GM12878 (cell line): Measurements from ENCODE around the gene ABCB8. TPM values are rescaled to one million over a fixed set of nuclear protein-coding genes. Genes with fewer than 3 reads are reported as not detected.

Experiments used
- ATAC-seq: fragments of 200-7000 bp; cut with Tn5 transposase; 3 replicates; pipeline ENCODE4 v1.9.1; 2020; ENCODE audit warnings: mild to moderate bottlenecking, moderate library complexity
- BruUV-seq: library from RNA; stranded (reverse); fragments of 400-500 nt; replicated peaks from 2 replicates; lab custom pipeline; 2021; lab: Mats Ljungman, UMichigan
- CTCF ChIA-PET: fragments of 300-600 bp; sonication (Branson Sonifier 250); formaldehyde crosslinking; extraction: SDS; loops from one replicate; lab custom pipeline; 2021; ENCODE audit warnings: inconsistent platforms; lab: Yijun Ruan, JAX
- POLR2A ChIA-PET: fragments of 350-600 bp; formaldehyde crosslinking; extraction: SDS; loops from one replicate; lab custom pipeline; 2021; ENCODE audit warnings: inconsistent platforms; lab: Charles Lee
- RAD21 ChIA-PET: fragments of 300-600 bp; sonication (Branson Sonifier 250); formaldehyde crosslinking; loops from one replicate; lab custom pipeline; 2023; ENCODE audit warnings: antibody characterized with exemption; ENCODE audit not compliant: unreplicated experiment; lab: Charles Lee
- SMC1A ChIA-PET: fragments of 300-600 bp; sonication (Branson Sonifier 250); formaldehyde crosslinking; loops from one replicate; lab custom pipeline; 2023; ENCODE audit not compliant: unreplicated experiment, uncharacterized antibody; lab: Charles Lee
- DNase-seq: peaks from one replicate; pipeline ENCODE4 v3.0.0-alpha.2; 2011; ENCODE audit warnings: low read depth, low spot score
- FAIRE-seq: peaks from 3 replicates; lab custom pipeline; 2011; peaks lifted over from hg19 to GRCh38; lab: Jason Lieb, UNC
- H2AFZ ChIP-seq: 2 replicates; pipeline ENCODE4 v1.6.0; 2011; ENCODE audit warnings: low read depth, low read length, control low read depth; ENCODE audit not compliant: control insufficient read depth
- H3K27ac ChIP-seq: 2 replicates; pipeline ENCODE4 v1.5.1; 2011; ENCODE audit warnings: control low read depth; ENCODE audit not compliant: control insufficient read depth, insufficient read depth
- H3K27me3 ChIP-seq, 2 experiments: replicated peaks in 1 of 2; 2 replicates each; pipeline versions ENCODE4 v1.6.0 to v1.6.1; 2011; ENCODE audit warnings: low read length in 1 of 2; ENCODE audit not compliant: control insufficient read depth in 2 of 2, insufficient read depth in 2 of 2
- H3K36me3 ChIP-seq, 2 experiments: 2 replicates each; pipeline ENCODE4 v1.5.1; 2011; ENCODE audit warnings: low read length in 1 of 2; ENCODE audit not compliant: control insufficient read depth in 2 of 2, insufficient read depth in 2 of 2
- H3K4me1 ChIP-seq: 2 replicates; pipeline ENCODE4 v1.6.1; 2011; ENCODE audit warnings: mild to moderate bottlenecking, low read length, moderate library complexity, mixed read lengths; ENCODE audit not compliant: control insufficient read depth, insufficient read depth
- H3K4me2 ChIP-seq: 2 replicates; pipeline ENCODE4 v1.6.0; 2011; ENCODE audit warnings: control low read depth; ENCODE audit not compliant: control insufficient read depth, insufficient read depth
- H3K4me3 ChIP-seq: fragments of 200-600 bp; sonication (generic); 2 replicates; pipeline ENCODE4 v1.5.1; 2016
- H3K79me2 ChIP-seq: 2 replicates; pipeline ENCODE4 v1.6.0; 2011; ENCODE audit warnings: low read length; ENCODE audit not compliant: control insufficient read depth, insufficient read depth
- H3K9ac ChIP-seq: 2 replicates; pipeline ENCODE4 v1.8.0; 2011; ENCODE audit warnings: low read length, control low read depth, mixed read lengths; ENCODE audit not compliant: control insufficient read depth, insufficient read depth
- H3K9me3 ChIP-seq: replicated peaks from 3 replicates; pipeline ENCODE4 v1.5.1; 2011; ENCODE audit warnings: mild to moderate bottlenecking, low read length; ENCODE audit not compliant: control insufficient read depth, insufficient read depth
- H4K20me1 ChIP-seq: 2 replicates; pipeline ENCODE4 v1.6.0; 2011; ENCODE audit not compliant: control insufficient read depth, insufficient read depth
- ASH2L ChIP-seq: fragments of 300-600, 200-600 bp; sonication (generic); IDR thresholded peaks from 2 replicates; pipeline ENCODE4 v1.6.1; 2017; ENCODE audit warnings: low read depth, mild to moderate bottlenecking, borderline replicate concordance
- BHLHE40 ChIP-seq, 2 experiments: fragments of 450-650 bp in 1 of 2; IDR thresholded peaks; 2 replicates each; pipeline ENCODE4 v1.6.1; 2011 to 2017; ENCODE audit warnings: low read depth in 2 of 2, borderline replicate concordance in 1 of 2, improper control_type of control experiment in 1 of 2, low read length in 1 of 2, mild to moderate bottlenecking in 1 of 2
- CBFB ChIP-seq: IDR thresholded peaks from 2 replicates; pipeline ENCODE4 v1.6.1; 2016; ENCODE audit warnings: antibody characterized with exemption, low read depth
- GATAD2B ChIP-seq: fragments of 450-650 bp; conservative IDR thresholded peaks from 2 replicates; pipeline ENCODE4 v1.6.1; 2017; ENCODE audit warnings: low read depth, mild to moderate bottlenecking, moderate library complexity
- HDAC2 ChIP-seq: fragments of 200-600 bp; sonication (generic); IDR thresholded peaks from 2 replicates; pipeline ENCODE4 v1.6.1; 2017
- MTA2 ChIP-seq: fragments of 450-650 bp; IDR thresholded peaks from 2 replicates; pipeline ENCODE4 v1.6.1; 2016; ENCODE audit warnings: low read depth, mild to moderate bottlenecking, moderate library complexity
- RAD51 ChIP-seq: fragments of 450-650 bp; IDR thresholded peaks from 2 replicates; pipeline ENCODE4 v1.6.1; 2016; ENCODE audit warnings: moderate library complexity, mild to moderate bottlenecking, inconsistent platforms
- RB1 ChIP-seq: fragments of 450-650 bp; formaldehyde crosslinking; IDR thresholded peaks from 2 replicates; pipeline ENCODE4 v1.6.1; 2017; ENCODE audit warnings: mild to moderate bottlenecking, borderline replicate concordance
- RCOR1 ChIP-seq: conservative IDR thresholded peaks from 2 replicates; pipeline ENCODE4 v1.6.1; 2012; ENCODE audit warnings: low read depth, low read length, improper control_type of control experiment
- RFX5 ChIP-seq: IDR thresholded peaks from 2 replicates; pipeline ENCODE4 v1.6.1; 2011; ENCODE audit warnings: low read depth, low read length, improper control_type of control experiment
- SKIL ChIP-seq: fragments of 450-650 bp; IDR thresholded peaks from 2 replicates; pipeline ENCODE4 v1.6.1; 2017; ENCODE audit warnings: mild to moderate bottlenecking, low read depth, inconsistent platforms; ENCODE audit not compliant: poor library complexity, severe bottlenecking
- SP1 ChIP-seq: IDR thresholded peaks from one replicate; pipeline ENCODE4 v1.6.1; 2011; ENCODE audit warnings: low read depth, low read length
- SREBF2 ChIP-seq: IDR thresholded peaks from 2 replicates; pipeline ENCODE4 v1.6.1; 2012; ENCODE audit warnings: mild to moderate bottlenecking, low read length
- STAT3 ChIP-seq: IDR thresholded peaks from 2 replicates; pipeline ENCODE4 v1.6.1; 2011; ENCODE audit warnings: low read depth, low read length, improper control_type of control experiment
- TARDBP ChIP-seq: IDR thresholded peaks from 2 replicates; pipeline ENCODE4 v1.6.1; 2016; ENCODE audit warnings: borderline replicate concordance
- TBL1XR1 ChIP-seq: IDR thresholded peaks from 2 replicates; pipeline ENCODE4 v1.6.1; 2012; ENCODE audit warnings: low read depth, low read length, improper control_type of control experiment
- ZBTB40 ChIP-seq: fragments of 450-650 bp; IDR thresholded peaks from 2 replicates; pipeline ENCODE4 v1.6.1; 2016; ENCODE audit warnings: mild to moderate bottlenecking, moderate library complexity, borderline replicate concordance
- ZNF207 ChIP-seq: fragments of 450-650 bp; IDR thresholded peaks from 2 replicates; pipeline ENCODE4 v1.6.1; 2014; ENCODE audit warnings: antibody characterized with exemption, mild to moderate bottlenecking, borderline replicate concordance
- ZNF274 ChIP-seq: IDR thresholded peaks from one replicate; pipeline ENCODE4 v1.8.0; 2011; ENCODE audit not compliant: insufficient read length, insufficient read depth
- WGBS: methylation state at CpG from one replicate; pipeline ENCODE4 v1.1.6; 2016; ENCODE audit warnings: low lambda C conversion rate; ENCODE audit not compliant: insufficient replicate concordance, insufficient coverage; ENCODE audit errors: missing lambda C conversion rate; 5-methylcytosine and 5-hydroxymethylcytosine counted together
- in situ Hi-C: fragments of 300-500 bp; cut with MboI; formaldehyde crosslinking; loops from 9 replicates; pipeline ENCODE4 v1.14.3; 2018; ENCODE audit warnings: mixed read lengths
- intact Hi-C: fragments of 100-400 bp; cut with micrococcal nuclease; formaldehyde crosslinking; loops from one replicate; pipeline ENCODE4 v1.14.2; 2022; ENCODE audit not compliant: unreplicated experiment
- polyA plus RNA-seq, 11 experiments: library from polyadenylated mRNA; depleted of rRNA in 4 of 11; unstranded in 6 of 11; stranded (reverse) in 5 of 11; fragments of >200 nt; fragmentation: Nextera tagmentation in 4 of 11; fragmentation: Illumina TruSeq in 1 of 11; extraction: Ambion mirVana in 4 of 11; extraction: Trizol in 1 of 11; gene quantifications; 1 replicate in 1 of 11; 2 replicates in 10 of 11; pipeline versions ENCODE4 v1.2.1 to v1.2.3, GENCODE V29; 2011 to 2016; ENCODE audit warnings: inconsistent platforms in 2 of 11, missing spikeins in 2 of 11, low read depth in 1 of 11
- total RNA-seq, 4 experiments: library from RNA; depleted of rRNA in 3 of 4; stranded (reverse); fragments of >200 nt in 3 of 4; fragmentation: Illumina TruSeq in 1 of 4; extraction: Trizol in 1 of 4; gene quantifications; 2 replicates each; pipeline versions ENCODE4 v1.2.1 to v1.2.3, GENCODE V29; 2013 to 2021

Gene ABCB8
- total and polyA plus RNA-seq, 10 of the 15 experiments (the other 5 are each of a cell fraction or from before 2014, with no cell fraction given) = 0.77 to 34.8 (median 18.9) TPM

- no peak for ATAC-seq
- Histone ChIP-seq H3K4me2 (no peak overlapping the region), H3K27me3 (peaks cover 0 to 3% of the 10 kb centered on the region in 2 experiments; a peak in 2 of 4 replicates), H3K9ac (no peak overlapping the region), H3K27ac (no peak overlapping the region), H3K9me3 (no peaks in the 10 kb centered on the region; the same call in 2 of the 3 replicates), H3K79me2 (no peaks in the 10 kb centered on the region), H2AFZ (no peak overlapping the region), H3K4me1 (no peaks in the 10 kb centered on the region; the same call in 1 of the 2 replicates), H3K36me3 (no peaks in the 10 kb centered on the region), H4K20me1 (no peaks in the 10 kb centered on the region), H3K4me3 (no peak overlapping the region)
- ChIA-PET RAD21 (interaction anchor here (0.7 kb wide), 1 partner anchor 99 kb away, joined by 3 read pairs; no protein-coding TSS in a partner anchor), SMC1A (no interaction called here), POLR2A (no interaction called here), CTCF (interaction anchor here (1.5 to 1.6 kb wide), 2 partner anchors 17 to 30 kb away, joined by 5 to 6 read pairs; no protein-coding TSS in a partner anchor)
- in situ Hi-C loops (no loop called here), intact Hi-C loops (no loop called here)
- BruUV-seq = no TSS peak
- WGBS = 19% methylated on average over 4 of the region's 6 CpGs
- DNase-seq = no peak
- no peak for FAIRE-seq
- TF ChIP-seq SKIL = no peak
- no peak for TF ChIP-seq MTA2
- no peak for TF ChIP-seq ZNF274
- TF ChIP-seq ASH2L = no peak
- no peak for TF ChIP-seq RAD51
- TF ChIP-seq RB1 = no peak
- no peak for TF ChIP-seq SP1
- TF ChIP-seq BHLHE40 (IDR thresholded peaks at IDR 0.05; ENCODE audit: borderline replicate concordance in 1 of 2, low read depth in 2 of 2, low read length in 1 of 2) = no peak
- no peak for TF ChIP-seq TBL1XR1
- TF ChIP-seq ZBTB40 = no peak
- no peak for TF ChIP-seq ZNF207
- TF ChIP-seq CBFB = no peak
- TF ChIP-seq HDAC2 = no peak
- TF ChIP-seq SREBF2 = no peak
- no peak for TF ChIP-seq RCOR1
- no peak for TF ChIP-seq TARDBP
- no peak for TF ChIP-seq GATAD2B
- TF ChIP-seq STAT3 = no peak
- no peak for TF ChIP-seq RFX5
Measured at GRCh38 chr7:150992051-150992640, 36.1 kb upstream of the ABCB8 start.
